B cell (primary cell): ENCODE data around the gene ERC2. TPM values are rescaled to one million over a fixed set of nuclear protein-coding genes. Genes with fewer than 3 reads are reported as not detected.

Source experiments
- ATAC-seq: fragments of 200-7000 bp; cut with Tn5 transposase; one replicate; pipeline ENCODE4 v1.10.0; 2021; ENCODE audit warnings: low read depth, mild to moderate bottlenecking, moderate number of reproducible peaks, moderate library complexity
- CTCF ChIA-PET: fragments of 350-600 bp; sonication (Branson Sonifier 250); formaldehyde crosslinking; loops from one replicate; lab custom pipeline; 2021; ENCODE audit warnings: antibody characterized with exemption, inconsistent platforms; lab: Charles Lee
- POLR2A ChIA-PET: fragments of 350-600 bp; sonication (Branson Sonifier 250); formaldehyde crosslinking; loops from one replicate; lab custom pipeline; 2021; ENCODE audit warnings: antibody characterized with exemption; lab: Charles Lee
- DNase-seq: peaks from one replicate; pipeline ENCODE4 v3.0.0; 2013
- H2AFZ ChIP-seq: 2 replicates; pipeline ENCODE4 v1.6.1; 2012; ENCODE audit warnings: mild to moderate bottlenecking, low read depth, low read length; ENCODE audit not compliant: insufficient read depth, poor library complexity, severe bottlenecking
- H3K27ac ChIP-seq, 2 donors: 1 replicate in 1 of 2; 2 replicates in 1 of 2; pipeline ENCODE4 v1.5.1; 2012 to 2013; ENCODE audit warnings: low read length in 2 of 2, mild to moderate bottlenecking in 2 of 2, moderate library complexity in 1 of 2
- H3K27me3 ChIP-seq, 4 experiments: fragments of 200-600 bp in 1 of 4; sonication (generic) in 1 of 4; replicated peaks in 1 of 4; 1 replicate in 2 of 4; 2 replicates in 2 of 4; pipeline versions ENCODE4 v1.6.1 to v1.7.0; 2013 to 2016; ENCODE audit warnings: low read length in 3 of 4, mild to moderate bottlenecking in 2 of 4, mixed read lengths in 1 of 4, moderate library complexity in 1 of 4; ENCODE audit not compliant: insufficient read depth in 4 of 4, control insufficient read depth in 3 of 4; ENCODE audit errors: control extremely low read depth in 1 of 4
- H3K36me3 ChIP-seq, 2 experiments: replicated peaks in 1 of 2; 1 replicate in 1 of 2; 2 replicates in 1 of 2; pipeline versions ENCODE4 v1.6.1 to v1.7.1; 2013; ENCODE audit warnings: low read length in 1 of 2; ENCODE audit not compliant: insufficient read depth in 2 of 2, control insufficient read depth in 1 of 2; ENCODE audit errors: control extremely low read depth in 1 of 2, extremely low read depth in 1 of 2
- H3K4me1 ChIP-seq, 2 donors: fragments of 200-600 bp in 1 of 2; sonication (generic) in 1 of 2; 1 replicate in 1 of 2; 2 replicates in 1 of 2; pipeline versions ENCODE4 v1.5.1 to v1.6.1; 2013 to 2017; ENCODE audit warnings: low read length in 2 of 2; ENCODE audit not compliant: control insufficient read depth in 2 of 2, insufficient read depth in 2 of 2
- H3K4me2 ChIP-seq: replicated peaks from 2 replicates; pipeline ENCODE3; 2012; ENCODE audit warnings: mild to moderate bottlenecking, low read depth, low read length; ENCODE audit not compliant: poor library complexity, severe bottlenecking
- H3K4me3 ChIP-seq, 5 experiments: fragments of 200-600 bp in 1 of 5; sonication (generic) in 1 of 5; 1 replicate in 3 of 5; 2 replicates in 2 of 5; pipeline versions ENCODE4 v1.5.1 to v1.7.0; 2011 to 2016; ENCODE audit warnings: low read length in 4 of 5, mild to moderate bottlenecking in 4 of 5, low read depth in 2 of 5, control low read depth in 1 of 5, moderate library complexity in 1 of 5; ENCODE audit not compliant: insufficient read depth in 1 of 5; ENCODE audit errors: control extremely low read depth in 1 of 5, extremely low read depth in 1 of 5
- H3K79me2 ChIP-seq: fragments of 200-600 bp; sonication (generic); one replicate; pipeline ENCODE4 v1.6.0; 2016; ENCODE audit warnings: low read length; ENCODE audit not compliant: control insufficient read depth, insufficient read depth
- H3K9ac ChIP-seq: fragments of 200-600 bp; sonication (generic); 2 replicates; pipeline ENCODE4 v1.6.1; 2017; ENCODE audit warnings: mild to moderate bottlenecking, low read length, moderate library complexity
- H3K9me3 ChIP-seq, 3 donors: one replicate each; pipeline versions ENCODE4 v1.6.1 to v1.7.1; 2013; ENCODE audit warnings: low read length in 2 of 3; ENCODE audit not compliant: control insufficient read depth in 2 of 3, insufficient read depth in 1 of 3; ENCODE audit errors: control extremely low read depth in 1 of 3
- H4K20me1 ChIP-seq: 2 replicates; pipeline ENCODE4 v1.6.0; 2012; ENCODE audit warnings: mild to moderate bottlenecking, low read length; ENCODE audit not compliant: insufficient read depth, control insufficient read depth, poor library complexity, severe bottlenecking
- H3K27ac Mint-ChIP-seq: one replicate; pipeline ENCODE4 v1.8.0; 2021; ENCODE audit warnings: mixed read lengths
- H3K27me3 Mint-ChIP-seq: one replicate; pipeline ENCODE4 v1.8.0; 2021; ENCODE audit warnings: mixed read lengths
- H3K4me1 Mint-ChIP-seq: one replicate; pipeline ENCODE4 v1.8.0; 2021; ENCODE audit warnings: mixed read lengths
- H3K4me3 Mint-ChIP-seq: one replicate; pipeline ENCODE4 v1.8.0; 2021; ENCODE audit warnings: mixed read lengths
- H3K9me3 Mint-ChIP-seq: one replicate; pipeline ENCODE4 v1.8.0; 2022; ENCODE audit warnings: mixed read lengths; ENCODE audit not compliant: insufficient read depth
- EZH2 ChIP-seq: IDR thresholded peaks from 2 replicates; pipeline ENCODE4 v1.6.1; 2012; ENCODE audit warnings: borderline replicate concordance, low read depth, mild to moderate bottlenecking, moderate library complexity, low read length; ENCODE audit not compliant: insufficient read depth, poor library complexity, severe bottlenecking
- WGBS: methylation state at CpG from one replicate; pipeline ENCODE4 v1.1.5; 2013; ENCODE audit warnings: missing lambda C conversion rate; ENCODE audit not compliant: insufficient coverage; 5-methylcytosine and 5-hydroxymethylcytosine counted together
- intact Hi-C: fragments of 100-400 bp; cut with micrococcal nuclease; formaldehyde crosslinking; loops from one replicate; pipeline ENCODE4 v1.10.0; 2022
- polyA plus RNA-seq: library from polyadenylated mRNA; depleted of rRNA; stranded (reverse); fragments of >200 nt; gene quantifications from 2 replicates; pipeline ENCODE4 v1.2.3, GENCODE V29; 2012
- total RNA-seq, 2 donors: library from RNA; stranded (reverse); fragments of 120-200 nt in 1 of 2; gene quantifications; 1 replicate in 1 of 2; 2 replicates in 1 of 2; pipeline versions ENCODE4 v1.2.3 to v1.2.4, GENCODE V29; 2013 to 2022
- TF ChIP-seq, protein P1 (sequence below): fragments of 200-600 bp; IDR thresholded peaks from one replicate; pipeline ENCODE4 v1.8.0; 2022; ENCODE audit warnings: antibody characterized with exemption, mild to moderate bottlenecking

Gene ERC2
- total and polyA plus RNA-seq, 2 donors (not counting 1 experiment from before 2014, with no cell fraction given) = not detected

DNA sequence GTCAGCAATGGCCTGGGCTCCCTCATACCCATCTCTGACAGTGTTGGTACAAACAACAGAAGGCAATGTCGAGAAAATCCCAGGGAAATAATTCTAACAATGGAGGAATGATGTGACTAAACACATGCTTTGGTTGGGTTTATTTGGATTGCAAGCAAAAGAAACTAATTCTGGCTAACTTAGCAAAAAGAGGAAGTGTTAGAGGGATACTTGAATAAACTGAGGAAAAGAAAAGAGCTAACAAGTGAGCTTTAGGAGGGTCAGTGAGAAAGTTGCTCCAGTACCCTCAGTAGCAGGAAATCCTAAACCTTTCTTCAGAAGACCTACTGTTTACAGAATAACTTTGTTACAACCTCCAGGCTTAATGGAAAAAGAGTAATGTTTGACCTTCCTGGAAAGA lies 716.5 kb downstream of the ERC2 start:
- no peaks in the 10 kb centered on the region for H3K36me3 ChIP-seq
- Mint-ChIP-seq H3K4me3 (no peak overlapping the region), H3K27ac (no peak overlapping the region), H3K4me1 (no peaks in the 10 kb centered on the region), H3K27me3 (no peaks in the 10 kb centered on the region), H3K9me3 (no peaks in the 10 kb centered on the region)
- POLR2A ChIA-PET = no interaction called here
- H3K27me3 ChIP-seq = no peaks in the 10 kb centered on the region
- no peak for DNase-seq
- CTCF ChIA-PET = no interaction called here
- no peak overlapping the region for H3K9ac ChIP-seq
- no peak overlapping the region for H3K4me2 ChIP-seq
- intact Hi-C loops = no loop called here
- TF ChIP-seq EZH2 = no peak
- TF ChIP-seq, protein P1, sequence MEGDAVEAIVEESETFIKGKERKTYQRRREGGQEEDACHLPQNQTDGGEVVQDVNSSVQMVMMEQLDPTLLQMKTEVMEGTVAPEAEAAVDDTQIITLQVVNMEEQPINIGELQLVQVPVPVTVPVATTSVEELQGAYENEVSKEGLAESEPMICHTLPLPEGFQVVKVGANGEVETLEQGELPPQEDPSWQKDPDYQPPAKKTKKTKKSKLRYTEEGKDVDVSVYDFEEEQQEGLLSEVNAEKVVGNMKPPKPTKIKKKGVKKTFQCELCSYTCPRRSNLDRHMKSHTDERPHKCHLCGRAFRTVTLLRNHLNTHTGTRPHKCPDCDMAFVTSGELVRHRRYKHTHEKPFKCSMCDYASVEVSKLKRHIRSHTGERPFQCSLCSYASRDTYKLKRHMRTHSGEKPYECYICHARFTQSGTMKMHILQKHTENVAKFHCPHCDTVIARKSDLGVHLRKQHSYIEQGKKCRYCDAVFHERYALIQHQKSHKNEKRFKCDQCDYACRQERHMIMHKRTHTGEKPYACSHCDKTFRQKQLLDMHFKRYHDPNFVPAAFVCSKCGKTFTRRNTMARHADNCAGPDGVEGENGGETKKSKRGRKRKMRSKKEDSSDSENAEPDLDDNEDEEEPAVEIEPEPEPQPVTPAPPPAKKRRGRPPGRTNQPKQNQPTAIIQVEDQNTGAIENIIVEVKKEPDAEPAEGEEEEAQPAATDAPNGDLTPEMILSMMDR = no peak
- no peaks in the 10 kb centered on the region for H4K20me1 ChIP-seq
- no peak for ATAC-seq
- no CpG with 5 or more reads among the region's 1 CpG for WGBS
- H3K4me1 ChIP-seq = no peaks in the 10 kb centered on the region
- H2AFZ ChIP-seq = no peak overlapping the region
- no peak overlapping the region for H3K27ac ChIP-seq
- no peaks in the 10 kb centered on the region for H3K9me3 ChIP-seq
- no peak overlapping the region for H3K4me3 ChIP-seq
- no peaks in the 10 kb centered on the region for H3K79me2 ChIP-seq

DNA sequence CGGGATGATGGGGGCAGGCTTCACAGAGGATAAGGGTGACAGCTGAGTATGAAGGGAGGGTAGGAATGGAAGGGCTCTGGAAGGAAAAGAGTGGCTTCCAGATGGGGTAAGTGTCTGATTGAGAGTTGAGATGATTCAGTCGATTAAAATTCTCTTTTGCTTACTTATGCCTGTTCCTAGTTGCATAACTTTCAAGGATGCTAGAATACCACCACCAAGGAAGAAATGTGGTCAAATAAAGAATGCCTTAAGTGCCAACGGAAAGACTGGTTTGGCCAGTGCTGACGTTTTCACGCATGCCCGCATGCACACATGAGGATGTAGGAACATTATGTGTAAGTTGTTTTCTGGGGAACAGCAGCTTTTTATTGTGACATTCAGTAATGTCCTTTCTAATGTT lies 717.7 kb downstream of the ERC2 start:
- H3K4me1 Mint-ChIP-seq = no peaks in the 10 kb centered on the region
- no peak for TF ChIP-seq EZH2
- TF ChIP-seq, protein P1 = no peak
- Histone ChIP-seq H3K9ac (no peak overlapping the region), H3K79me2 (no peaks in the 10 kb centered on the region), H2AFZ (no peak overlapping the region), H3K9me3 (no peaks in the 10 kb centered on the region), H3K36me3 (no peaks in the 10 kb centered on the region), H3K27ac (no peak overlapping the region), H4K20me1 (no peaks in the 10 kb centered on the region), H3K4me3 (no peak overlapping the region), H3K27me3 (no peaks in the 10 kb centered on the region), H3K4me2 (no peak overlapping the region), H3K4me1 (no peaks in the 10 kb centered on the region)
- H3K9me3 Mint-ChIP-seq = no peaks in the 10 kb centered on the region
- no peak overlapping the region for H3K4me3 Mint-ChIP-seq
- H3K27me3 Mint-ChIP-seq = no peaks in the 10 kb centered on the region
- CTCF ChIA-PET = no interaction called here
- no peak overlapping the region for H3K27ac Mint-ChIP-seq
- intact Hi-C loops = no loop called here
- DNase-seq (no peak), ATAC-seq (no peak)
- POLR2A ChIA-PET = no interaction called here
- WGBS = 89% methylated on average over 2 of the region's 6 CpGs
